Astrocyte (in vitro differentiated cells and primary cell): ENCODE measurements around the gene TPD52L1. TPM values are rescaled to one million over a fixed set of nuclear protein-coding genes. Genes with fewer than 3 reads are reported as not detected.
A peak's percentile ranks its signal among the peaks of the same experiment; 100 is the strongest.

Experiments used
- DNase-seq: peaks from one replicate; pipeline ENCODE4 v3.0.0-alpha.2; 2010; ENCODE audit warnings: low read depth
- FAIRE-seq: peaks from 2 replicates; lab custom pipeline; 2011; peaks lifted over from hg19 to GRCh38; lab: Jason Lieb, UNC
- H2AFZ ChIP-seq: 2 replicates; pipeline ENCODE4 v1.6.0; 2012; ENCODE audit warnings: low read depth, low read length, inconsistent platforms
- H3K27ac ChIP-seq: 2 replicates; pipeline ENCODE4 v1.5.1; 2011; ENCODE audit warnings: low read depth, low read length, inconsistent platforms
- H3K27me3 ChIP-seq: 2 replicates; pipeline ENCODE4 v1.6.0; 2011; ENCODE audit warnings: low read length, inconsistent platforms; ENCODE audit not compliant: insufficient read depth
- H3K36me3 ChIP-seq: 2 replicates; pipeline ENCODE4 v1.5.1; 2011; ENCODE audit warnings: low read length, inconsistent platforms; ENCODE audit not compliant: insufficient read depth
- H3K4me1 ChIP-seq: 2 replicates; pipeline ENCODE4 v1.5.1; 2011; ENCODE audit warnings: low read length, inconsistent platforms; ENCODE audit not compliant: insufficient read depth
- H3K4me2 ChIP-seq: 2 replicates; pipeline ENCODE4 v1.6.0; 2012; ENCODE audit warnings: low read length, inconsistent platforms
- H3K4me3 ChIP-seq: 2 replicates; pipeline ENCODE4 v1.5.1; 2011; ENCODE audit warnings: low read depth, mild to moderate bottlenecking, low read length, inconsistent platforms; ENCODE audit not compliant: insufficient read depth
- H3K79me2 ChIP-seq: 2 replicates; pipeline ENCODE4 v1.6.0; 2012; ENCODE audit warnings: mild to moderate bottlenecking, low read length, inconsistent platforms; ENCODE audit not compliant: insufficient read depth
- H3K9ac ChIP-seq: 2 replicates; pipeline ENCODE4 v1.6.0; 2012; ENCODE audit warnings: mild to moderate bottlenecking, low read length, inconsistent platforms
- H3K9me3 ChIP-seq: 2 replicates; pipeline ENCODE4 v1.5.1; 2012; ENCODE audit warnings: low read depth, mild to moderate bottlenecking, low read length, inconsistent platforms; ENCODE audit not compliant: insufficient read depth
- H4K20me1 ChIP-seq: 2 replicates; pipeline ENCODE4 v1.6.0; 2012; ENCODE audit warnings: low read length, inconsistent platforms; ENCODE audit not compliant: insufficient read depth
- H3K27ac Mint-ChIP-seq: one replicate; pipeline ENCODE4 v1.8.0; 2021; ENCODE audit warnings: mild to moderate bottlenecking, mixed read lengths; ENCODE audit not compliant: unreplicated experiment
- H3K27me3 Mint-ChIP-seq: one replicate; pipeline ENCODE4 v1.8.0; 2021; ENCODE audit warnings: low read depth, mixed read lengths; ENCODE audit not compliant: unreplicated experiment
- H3K36me3 Mint-ChIP-seq: one replicate; pipeline ENCODE4 v1.8.0; 2021; ENCODE audit warnings: low read depth, mixed read lengths; ENCODE audit not compliant: unreplicated experiment
- H3K4me1 Mint-ChIP-seq: one replicate; pipeline ENCODE4 v1.8.0; 2021; ENCODE audit warnings: low read depth, mixed read lengths; ENCODE audit not compliant: unreplicated experiment
- H3K4me3 Mint-ChIP-seq: one replicate; pipeline ENCODE4 v1.8.0; 2021; ENCODE audit warnings: mild to moderate bottlenecking, moderate library complexity, mixed read lengths; ENCODE audit not compliant: unreplicated experiment
- H3K9me3 Mint-ChIP-seq: one replicate; pipeline ENCODE4 v1.8.0; 2021; ENCODE audit warnings: mild to moderate bottlenecking, mixed read lengths; ENCODE audit not compliant: unreplicated experiment
- EZH2 ChIP-seq: IDR thresholded peaks from 2 replicates; pipeline ENCODE4 v1.6.1; 2012; ENCODE audit warnings: mild to moderate bottlenecking, low read length, inconsistent platforms; ENCODE audit not compliant: insufficient read depth
- total RNA-seq: library from RNA; stranded (reverse); gene quantifications from 2 replicates; pipeline ENCODE4 v1.2.1, GENCODE V29; 2021
- TF ChIP-seq, protein P1 (sequence below): IDR thresholded peaks from 2 replicates; pipeline ENCODE4 v1.5.1; 2011; ENCODE audit warnings: low read depth, mild to moderate bottlenecking, inconsistent platforms, low read length, moderate library complexity; ENCODE audit not compliant: insufficient read depth

TPD52L1 gene
- total RNA-seq, 1 donor from 2014 or later = 32.8 TPM

DNA sequence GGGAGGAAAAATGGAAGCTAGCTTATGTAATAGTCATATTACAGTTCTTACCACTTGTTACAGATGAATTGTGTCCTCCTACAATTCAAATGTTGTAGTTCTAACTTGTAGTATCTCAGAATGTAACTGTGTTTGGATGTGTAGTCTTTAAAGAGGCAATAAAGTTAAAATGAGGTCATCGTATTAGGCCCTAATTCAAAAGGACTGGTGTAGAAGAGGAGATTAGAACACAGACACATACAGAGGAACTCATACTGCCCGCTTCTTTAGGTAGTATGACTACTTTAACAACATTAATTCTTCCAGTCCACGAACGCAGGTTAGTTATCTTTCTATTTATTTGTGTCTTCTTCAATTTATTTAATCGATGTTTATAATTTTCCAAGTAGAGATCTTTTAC, 46.5 kb upstream of the TPD52L1 start:
- H3K4me1 ChIP-seq = peaks cover 28% of the 10 kb centered on the region
- H3K4me2 ChIP-seq = no peak overlapping the region
- no peak for TF ChIP-seq EZH2
- TF ChIP-seq, protein P1, sequence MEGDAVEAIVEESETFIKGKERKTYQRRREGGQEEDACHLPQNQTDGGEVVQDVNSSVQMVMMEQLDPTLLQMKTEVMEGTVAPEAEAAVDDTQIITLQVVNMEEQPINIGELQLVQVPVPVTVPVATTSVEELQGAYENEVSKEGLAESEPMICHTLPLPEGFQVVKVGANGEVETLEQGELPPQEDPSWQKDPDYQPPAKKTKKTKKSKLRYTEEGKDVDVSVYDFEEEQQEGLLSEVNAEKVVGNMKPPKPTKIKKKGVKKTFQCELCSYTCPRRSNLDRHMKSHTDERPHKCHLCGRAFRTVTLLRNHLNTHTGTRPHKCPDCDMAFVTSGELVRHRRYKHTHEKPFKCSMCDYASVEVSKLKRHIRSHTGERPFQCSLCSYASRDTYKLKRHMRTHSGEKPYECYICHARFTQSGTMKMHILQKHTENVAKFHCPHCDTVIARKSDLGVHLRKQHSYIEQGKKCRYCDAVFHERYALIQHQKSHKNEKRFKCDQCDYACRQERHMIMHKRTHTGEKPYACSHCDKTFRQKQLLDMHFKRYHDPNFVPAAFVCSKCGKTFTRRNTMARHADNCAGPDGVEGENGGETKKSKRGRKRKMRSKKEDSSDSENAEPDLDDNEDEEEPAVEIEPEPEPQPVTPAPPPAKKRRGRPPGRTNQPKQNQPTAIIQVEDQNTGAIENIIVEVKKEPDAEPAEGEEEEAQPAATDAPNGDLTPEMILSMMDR = no peak
- H3K9me3 Mint-ChIP-seq = peaks cover 32% of the 10 kb centered on the region
- no peaks in the 10 kb centered on the region for H3K27me3 Mint-ChIP-seq
- peak; percentile 68 for FAIRE-seq
- H3K36me3 ChIP-seq = no peaks in the 10 kb centered on the region
- H3K4me3 ChIP-seq = no peak overlapping the region
- no peak overlapping the region for H2AFZ ChIP-seq
- no peak overlapping the region for H3K9ac ChIP-seq
- H3K27ac Mint-ChIP-seq = no peak overlapping the region
- H3K27ac ChIP-seq = no peak overlapping the region
- H3K79me2 ChIP-seq = no peaks in the 10 kb centered on the region
- H3K27me3 ChIP-seq = no peaks in the 10 kb centered on the region
- H3K9me3 ChIP-seq = peaks cover 6% of the 10 kb centered on the region
- H3K4me3 Mint-ChIP-seq = no peak overlapping the region
- no peak for DNase-seq
- peaks cover 27% of the 10 kb centered on the region for H3K4me1 Mint-ChIP-seq
- peaks cover 7% of the 10 kb centered on the region for H3K36me3 Mint-ChIP-seq
- no peaks in the 10 kb centered on the region for H4K20me1 ChIP-seq

DNA sequence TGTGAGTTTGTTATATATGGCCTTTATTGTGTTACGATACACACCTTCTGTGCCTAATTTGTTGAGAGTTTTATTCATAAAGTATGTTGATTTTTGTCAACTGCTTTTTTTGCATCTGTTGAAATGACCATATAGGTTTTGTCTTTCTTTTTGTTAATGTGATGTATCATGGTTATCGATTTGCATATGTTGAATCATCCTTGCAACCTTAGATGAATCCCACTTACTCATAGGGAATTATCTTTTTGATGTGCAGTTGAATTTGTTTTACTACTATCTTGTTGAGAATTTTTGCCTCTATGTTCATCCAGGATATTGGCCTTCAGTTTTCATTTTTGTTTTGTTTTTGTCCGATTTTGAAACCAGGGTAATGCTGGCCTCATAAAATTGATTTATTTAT, 45.7 kb upstream of the TPD52L1 start:
- Histone ChIP-seq H3K4me2 (no peak overlapping the region), H3K9ac (no peak overlapping the region), H3K9me3 (peaks cover 12% of the 10 kb centered on the region), H4K20me1 (no peaks in the 10 kb centered on the region), H2AFZ (no peak overlapping the region), H3K36me3 (no peaks in the 10 kb centered on the region), H3K79me2 (no peaks in the 10 kb centered on the region), H3K27ac (no peak overlapping the region), H3K4me3 (no peak overlapping the region), H3K4me1 (peaks cover 19% of the 10 kb centered on the region), H3K27me3 (no peaks in the 10 kb centered on the region)
- no peak for TF ChIP-seq EZH2
- TF ChIP-seq, protein P1 = no peak
- peaks cover 12% of the 10 kb centered on the region for H3K36me3 Mint-ChIP-seq
- H3K27me3 Mint-ChIP-seq = no peaks in the 10 kb centered on the region
- FAIRE-seq = no peak
- no peak overlapping the region for H3K4me3 Mint-ChIP-seq
- H3K27ac Mint-ChIP-seq = no peak overlapping the region
- H3K4me1 Mint-ChIP-seq = peaks cover 20% of the 10 kb centered on the region
- H3K9me3 Mint-ChIP-seq = peaks cover 37% of the 10 kb centered on the region
- DNase-seq = no peak

DNA sequence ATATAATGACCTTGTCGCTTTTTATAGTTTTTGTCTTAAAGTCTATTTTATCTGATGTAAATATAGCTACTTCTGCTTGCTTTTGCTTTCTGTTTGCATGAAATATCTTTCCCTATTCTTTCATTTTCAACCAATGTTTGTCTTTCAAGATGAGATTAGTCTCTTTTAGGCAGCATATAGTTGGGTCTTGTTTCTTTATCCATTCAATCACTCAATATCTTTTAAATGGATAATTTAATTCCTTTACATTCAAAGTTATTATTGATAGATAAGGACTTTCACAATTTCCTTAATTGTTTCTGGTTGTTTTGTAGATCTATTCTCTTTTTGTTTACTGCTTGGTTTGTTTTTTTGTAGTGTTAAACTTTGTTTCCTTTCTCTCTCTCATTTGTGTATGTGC, 43.5 kb upstream of the TPD52L1 start:
- no peak overlapping the region for H3K27ac Mint-ChIP-seq
- H3K27ac ChIP-seq = no peak overlapping the region
- no peak overlapping the region for H3K4me2 ChIP-seq
- H3K27me3 ChIP-seq = no peaks in the 10 kb centered on the region
- no peaks in the 10 kb centered on the region for H3K27me3 Mint-ChIP-seq
- FAIRE-seq (no peak), DNase-seq (no peak)
- H3K4me1 Mint-ChIP-seq = peaks cover under 1% of the 10 kb centered on the region
- H3K9me3 Mint-ChIP-seq = peaks cover 40% of the 10 kb centered on the region
- no peak overlapping the region for H3K4me3 Mint-ChIP-seq
- no peak overlapping the region for H2AFZ ChIP-seq
- no peak for TF ChIP-seq EZH2
- TF ChIP-seq, protein P1 = no peak
- peaks cover 13% of the 10 kb centered on the region for H3K9me3 ChIP-seq
- no peak overlapping the region for H3K4me3 ChIP-seq
- no peaks in the 10 kb centered on the region for H3K79me2 ChIP-seq
- H3K36me3 Mint-ChIP-seq = peaks cover 12% of the 10 kb centered on the region
- no peak overlapping the region for H3K9ac ChIP-seq
- H4K20me1 ChIP-seq = no peaks in the 10 kb centered on the region
- no peaks in the 10 kb centered on the region for H3K4me1 ChIP-seq
- H3K36me3 ChIP-seq = no peaks in the 10 kb centered on the region
